Stimulated activated CD8-positive, alpha-beta memory T cell treated with anti-CD3 and anti-CD28 coated beads, Interleukin-12 subunit alpha, Interleukin-12 subunit beta, amount 100 ng/mL, for 1 hour (primary cell): ENCODE measurements around the gene ADGRB3.
"Not testable (repeated sequence)": the region's sequence is repeated elsewhere in the genome, so short reads cannot be mapped to it uniquely, and the experiment has no call there.

Experiments
- DNase-seq: peaks from one replicate; pipeline ENCODE4 v3.0.0-alpha.2; 2020; ENCODE audit warnings: low read depth

ADGRB3 gene

DNA sequence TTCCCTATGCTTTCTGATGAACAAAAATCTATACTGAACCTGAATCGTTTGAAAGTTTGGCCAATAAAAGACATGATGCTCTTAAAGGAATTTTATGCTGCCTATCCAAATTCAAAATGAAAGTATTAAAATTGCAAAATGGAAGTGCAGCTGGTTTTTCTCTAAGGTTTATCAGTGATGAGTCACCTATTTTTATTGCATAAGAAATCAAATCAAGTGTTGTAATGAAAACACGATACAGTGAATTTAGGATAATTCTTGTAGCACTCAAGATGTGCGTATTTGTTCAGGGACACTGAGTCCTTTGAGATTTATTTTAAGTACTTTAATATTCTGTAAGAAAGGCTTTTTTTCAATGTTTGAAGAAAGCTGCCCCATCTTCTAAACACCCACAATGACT lies 409.5 kb downstream of the ADGRB3 start:
- DNase-seq, result no peak

DNA sequence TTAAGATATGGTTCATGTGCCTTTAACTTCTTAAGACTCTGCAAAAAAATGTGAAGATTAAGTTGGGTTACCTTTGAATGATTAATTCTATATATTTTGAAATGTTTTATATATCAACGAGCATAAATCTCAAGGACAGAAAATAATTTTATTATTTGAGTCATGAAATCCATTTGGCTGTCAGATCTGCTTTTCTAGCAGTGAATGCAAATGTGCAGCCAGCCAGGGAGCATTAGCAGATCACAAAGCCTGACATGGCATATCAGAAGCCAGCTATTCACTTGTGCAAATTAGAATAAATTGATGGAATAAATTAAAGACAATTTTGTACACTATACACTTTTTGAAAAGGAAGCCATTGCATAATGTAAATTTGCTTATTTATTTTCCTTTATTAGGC lies 424.3 kb downstream of the ADGRB3 start:
- no peak for DNase-seq

DNA sequence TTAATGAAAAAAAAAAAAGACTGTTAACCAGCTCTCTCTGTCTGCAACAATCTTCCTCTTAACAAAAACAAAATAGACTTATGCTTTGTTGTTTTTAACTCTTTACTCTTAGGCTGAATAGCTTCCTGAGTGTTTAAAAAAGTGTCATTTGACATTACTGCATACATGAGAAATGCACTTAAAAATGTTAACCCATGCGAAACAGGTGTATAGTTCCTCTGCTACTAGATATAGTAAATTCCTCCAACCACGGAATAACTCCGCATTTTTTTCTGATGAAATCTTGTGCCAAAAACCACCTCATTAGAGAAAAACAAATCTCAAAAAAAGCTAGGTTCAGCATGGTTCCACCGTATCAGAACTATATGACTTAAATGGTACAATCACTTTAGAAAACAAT lies 426.0 kb downstream of the ADGRB3 start:
- DNase-seq, result no peak

DNA sequence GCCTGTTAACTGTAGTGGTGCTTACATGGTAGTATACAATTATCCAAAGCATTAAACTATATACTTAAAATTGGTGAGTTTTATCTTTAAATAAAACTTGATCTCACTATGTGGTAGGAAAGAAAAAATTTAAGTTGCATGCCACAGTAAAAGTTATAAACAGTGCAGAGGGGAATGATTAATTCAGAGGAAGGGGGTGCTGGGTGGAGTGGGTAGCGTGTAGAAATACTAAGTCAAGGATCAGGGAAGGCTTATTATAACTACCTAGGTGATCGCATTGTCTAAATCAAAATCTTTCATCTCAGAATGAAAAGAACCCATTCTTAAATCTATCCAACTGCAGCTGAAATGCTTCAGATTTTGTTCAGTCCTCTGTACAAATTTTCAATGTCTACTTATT lies 428.3 kb downstream of the ADGRB3 start:
- DNase-seq, result no peak

DNA sequence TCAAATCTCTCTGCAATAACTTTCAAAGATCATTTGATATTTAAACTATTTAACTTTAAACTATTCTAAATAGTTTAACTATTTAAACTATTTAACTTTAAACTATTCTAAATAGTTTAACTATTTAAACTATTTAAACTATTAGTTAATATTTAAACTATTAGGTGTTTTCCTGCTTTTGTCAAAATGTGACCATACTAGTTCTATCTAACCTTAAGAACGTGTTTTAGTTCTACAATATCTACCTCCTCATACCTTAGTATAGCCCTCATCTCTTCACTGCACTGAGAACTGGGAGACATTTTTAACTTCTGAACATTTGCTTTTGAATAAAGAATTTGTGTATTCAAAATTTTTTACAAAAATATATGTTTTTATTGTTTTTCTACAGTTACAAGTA lies 429.1 kb downstream of the ADGRB3 start:
- no peak for DNase-seq

DNA sequence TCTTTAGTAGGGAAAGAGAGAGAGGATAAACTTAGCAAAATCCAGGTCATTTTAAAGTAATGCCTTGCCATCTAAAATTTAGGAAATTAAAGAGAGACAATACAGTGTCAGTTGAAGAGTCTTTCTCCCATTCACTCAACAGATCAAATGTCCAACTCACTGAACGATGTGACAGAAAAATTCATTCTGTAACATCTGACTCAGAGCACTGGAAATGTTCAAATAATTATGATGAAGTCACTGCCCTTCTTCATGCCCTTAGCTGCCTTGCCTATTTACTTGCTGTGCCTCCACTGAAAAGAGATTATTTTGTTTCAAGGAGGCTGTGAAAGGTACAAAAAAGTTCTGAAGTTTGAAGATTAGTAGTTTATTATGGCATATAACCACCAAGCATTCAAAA lies 434.8 kb downstream of the ADGRB3 start:
- no peak for DNase-seq

DNA sequence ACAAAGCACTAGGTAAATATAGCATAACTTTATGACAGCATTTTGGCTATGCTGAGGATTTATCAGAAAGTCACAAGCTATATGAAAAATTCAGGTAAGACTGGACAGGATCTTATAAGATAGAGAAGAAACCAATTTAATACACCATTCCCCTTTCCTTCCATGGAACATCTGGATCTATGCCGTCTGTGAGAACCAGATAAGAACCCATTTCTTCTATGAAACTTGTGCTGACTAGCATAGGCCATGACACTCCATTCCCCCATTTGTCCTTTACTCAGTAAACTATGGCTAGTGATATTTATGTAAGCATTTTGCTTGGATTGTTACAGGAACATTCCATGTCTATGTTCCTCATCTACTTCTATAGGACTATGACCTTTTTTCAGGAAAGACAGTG lies 437.7 kb downstream of the ADGRB3 start:
- no peak for DNase-seq

DNA sequence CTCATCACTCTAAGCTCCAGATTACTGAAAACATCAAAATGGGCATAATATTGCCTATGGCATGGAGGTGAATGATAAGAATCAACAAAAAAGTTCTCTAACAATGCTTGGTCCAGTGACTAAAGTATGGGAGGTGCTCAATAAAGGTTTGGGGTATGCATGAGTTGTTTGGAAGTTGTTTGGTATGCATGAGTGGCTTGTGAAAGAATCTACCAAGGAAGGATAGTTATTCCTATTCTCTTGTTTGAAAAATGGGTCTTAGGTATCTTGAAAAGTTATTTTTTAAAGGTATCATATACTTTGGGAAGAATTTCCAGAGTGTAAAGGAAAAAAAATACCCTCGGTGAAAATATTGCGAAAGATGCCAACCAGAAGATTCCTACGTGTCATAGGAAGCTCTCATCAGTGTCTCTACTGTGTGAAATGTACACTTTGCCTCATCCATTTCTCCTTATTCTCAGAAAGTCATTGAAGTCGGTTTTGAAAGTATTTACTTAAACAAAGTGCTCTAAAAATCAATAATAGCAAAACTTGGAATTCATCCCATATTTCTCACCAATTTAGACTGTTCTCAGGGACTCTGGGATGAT lies 449.8 kb downstream of the ADGRB3 start:
- DNase-seq, result no peak

DNA sequence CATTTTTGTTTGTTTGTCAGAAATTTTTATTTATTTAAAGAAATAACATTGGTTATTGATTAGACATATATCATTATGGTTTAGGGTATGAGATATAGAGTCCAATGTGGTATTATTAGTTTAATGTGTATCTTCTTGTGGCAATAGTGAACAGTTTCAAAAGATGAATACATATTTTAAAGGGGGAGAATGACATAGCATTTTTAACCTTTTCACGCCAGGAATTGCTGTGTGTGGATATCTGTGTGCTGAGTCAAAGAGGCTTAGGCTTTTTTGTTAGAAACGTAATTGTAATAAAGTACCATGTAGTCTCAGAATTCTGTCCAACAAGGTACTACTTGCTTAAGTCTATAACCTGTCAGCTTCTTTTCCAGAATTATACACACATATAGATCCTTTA lies 451.6 kb downstream of the ADGRB3 start:
- DNase-seq, result no peak

DNA sequence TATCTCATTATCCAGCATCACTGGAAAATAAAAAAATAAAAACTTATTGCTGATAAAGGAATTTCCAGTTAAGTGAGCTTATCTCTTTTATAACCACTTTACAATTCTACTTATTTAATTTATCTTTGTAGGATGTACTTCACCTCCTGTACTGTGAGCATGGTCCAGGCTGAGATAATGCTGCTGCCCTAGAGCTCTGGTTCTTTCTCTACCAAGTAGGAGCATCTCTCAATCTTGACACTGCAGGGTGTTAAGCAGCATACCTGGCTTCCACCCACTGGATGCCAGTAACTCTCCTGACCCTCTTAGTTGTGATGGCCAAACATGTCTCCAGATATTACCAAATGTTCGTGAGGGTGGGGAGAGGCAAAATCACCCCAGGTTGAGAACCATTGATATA lies 454.5 kb downstream of the ADGRB3 start:
- DNase-seq, result no peak

DNA sequence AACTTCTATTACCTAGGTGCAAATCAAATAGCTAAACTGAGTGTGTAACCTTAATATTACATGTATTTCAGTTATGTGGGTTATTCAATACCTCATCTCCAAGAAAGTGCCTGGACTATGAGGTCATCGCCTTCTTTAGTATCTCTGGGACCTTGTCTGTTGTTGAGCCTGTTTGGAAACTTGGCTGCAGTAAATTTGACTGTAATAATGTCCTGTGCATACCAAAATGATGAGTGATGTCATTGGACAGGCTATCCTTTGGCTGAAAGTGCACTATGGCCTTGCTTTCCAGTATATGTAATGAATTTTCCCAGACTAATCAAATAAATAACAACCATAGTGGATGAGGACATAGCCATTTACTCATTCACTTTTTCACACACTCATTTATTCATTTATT lies 455.1 kb downstream of the ADGRB3 start:
- no peak for DNase-seq

DNA sequence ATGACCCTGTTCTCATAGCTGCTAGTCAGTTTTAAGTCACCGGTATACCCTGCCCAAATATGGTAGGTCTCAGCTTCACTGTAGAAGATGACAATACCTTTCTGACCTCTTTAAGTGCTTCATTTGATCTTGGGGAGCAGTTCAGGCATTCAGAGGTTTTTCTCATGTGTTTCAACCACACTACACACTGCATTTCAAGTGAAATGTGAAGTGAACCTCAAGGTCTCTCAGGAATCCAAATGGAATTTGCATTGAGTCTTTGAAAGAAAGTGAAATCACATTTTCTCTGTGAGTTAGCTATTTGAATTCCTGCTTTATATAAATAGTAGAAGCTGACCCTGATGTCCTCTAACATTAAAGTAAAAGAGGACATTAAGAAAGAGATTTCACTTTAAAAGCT lies 461.6 kb downstream of the ADGRB3 start:
- DNase-seq, result no peak

DNA sequence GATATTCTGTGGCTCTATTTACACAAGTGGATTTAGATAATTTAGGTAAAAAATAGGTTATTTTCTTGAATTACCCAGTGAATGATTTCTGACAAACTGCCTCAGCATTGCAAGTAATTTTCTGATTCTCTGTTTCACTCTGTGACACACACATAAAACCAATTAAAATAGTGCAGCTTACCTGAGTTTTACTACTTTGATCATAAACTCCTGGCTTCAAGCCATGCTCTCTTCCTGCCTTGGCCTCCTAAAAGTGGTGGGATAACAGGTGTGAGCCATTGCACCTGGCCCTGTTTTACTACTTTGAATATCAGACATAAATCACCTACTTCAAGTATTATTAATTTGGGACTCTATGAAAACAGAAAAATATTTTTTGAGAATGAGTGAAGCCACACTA lies 462.9 kb downstream of the ADGRB3 start:
- DNase-seq, result no peak

DNA sequence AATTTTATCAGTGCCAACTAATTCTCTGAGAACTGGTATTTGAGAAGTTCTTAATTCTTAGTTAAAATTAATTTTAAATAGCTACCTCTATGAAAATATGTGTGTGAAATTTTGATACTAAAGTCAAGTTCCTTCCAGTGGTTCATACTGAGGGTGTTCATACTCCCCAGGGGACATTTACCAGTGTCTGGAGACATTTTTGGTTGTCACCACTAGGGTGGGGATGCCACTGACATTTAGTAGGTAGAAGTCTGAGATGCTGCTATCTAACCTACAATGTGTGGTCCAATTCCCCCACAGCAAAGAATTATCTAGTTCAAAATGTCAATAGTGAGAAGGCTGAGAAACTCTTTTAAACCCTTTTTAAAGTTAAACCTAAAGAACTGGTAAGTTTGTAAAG lies 463.8 kb downstream of the ADGRB3 start:
- no peak for DNase-seq

DNA sequence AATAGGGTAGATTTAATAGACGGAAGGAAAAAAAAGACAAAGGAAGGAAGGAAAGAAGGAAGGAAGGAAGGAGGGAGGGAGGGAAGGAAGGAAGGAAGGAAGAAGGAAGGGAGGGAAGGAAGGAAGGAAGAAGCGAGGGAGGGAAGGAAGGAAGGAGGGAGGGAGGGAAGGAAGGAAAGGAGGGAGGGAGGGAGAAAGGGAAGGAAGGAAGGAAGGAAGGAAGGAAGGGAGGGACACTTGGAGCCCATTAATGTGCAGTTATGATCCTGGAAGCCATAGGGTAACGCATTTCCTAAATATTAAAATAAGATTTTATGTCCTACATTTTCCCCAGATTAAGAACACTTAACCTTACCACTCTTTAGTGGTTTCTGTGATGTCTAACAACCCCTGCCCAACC lies 465.7 kb downstream of the ADGRB3 start:
- DNase-seq, result no peak

DNA sequence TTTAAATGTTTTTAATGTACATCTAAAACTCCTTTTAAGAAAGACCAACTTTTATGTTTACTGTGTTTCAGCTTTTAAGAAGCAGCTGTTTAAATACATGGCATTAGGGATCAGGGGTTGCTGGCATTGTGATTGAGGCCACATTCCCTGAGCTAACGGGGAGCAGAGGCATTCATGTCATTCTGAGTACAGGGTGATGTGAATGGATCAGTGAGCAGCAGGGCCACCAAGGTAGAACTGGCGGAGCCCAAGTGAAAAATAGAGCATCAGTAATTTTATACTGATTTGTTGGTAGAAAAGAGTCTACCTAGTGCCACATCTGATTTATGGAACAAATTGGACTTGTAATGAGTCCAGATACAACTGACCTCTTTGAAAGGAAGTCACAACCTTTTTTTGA lies 467.3 kb downstream of the ADGRB3 start:
- no peak for DNase-seq

DNA sequence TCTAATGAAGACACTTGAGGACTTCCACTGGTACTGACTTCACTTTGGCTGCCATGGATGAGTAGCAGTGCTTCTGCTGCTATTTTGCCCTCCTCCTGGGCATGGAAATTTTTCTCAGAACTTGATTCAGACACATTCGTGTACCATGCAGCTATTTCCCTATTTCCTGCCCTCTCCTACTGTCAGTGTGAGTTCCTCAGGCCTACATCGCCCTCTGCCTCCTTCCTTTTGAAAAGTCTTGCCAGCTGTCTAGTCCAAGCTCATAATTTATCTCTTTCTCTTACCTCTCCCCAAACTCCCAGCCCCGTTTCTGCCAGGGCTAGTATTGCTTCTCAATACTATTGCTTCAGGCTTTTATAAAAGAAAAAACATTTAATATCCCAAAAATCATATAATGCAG lies 470.2 kb downstream of the ADGRB3 start:
- DNase-seq, result no peak

DNA sequence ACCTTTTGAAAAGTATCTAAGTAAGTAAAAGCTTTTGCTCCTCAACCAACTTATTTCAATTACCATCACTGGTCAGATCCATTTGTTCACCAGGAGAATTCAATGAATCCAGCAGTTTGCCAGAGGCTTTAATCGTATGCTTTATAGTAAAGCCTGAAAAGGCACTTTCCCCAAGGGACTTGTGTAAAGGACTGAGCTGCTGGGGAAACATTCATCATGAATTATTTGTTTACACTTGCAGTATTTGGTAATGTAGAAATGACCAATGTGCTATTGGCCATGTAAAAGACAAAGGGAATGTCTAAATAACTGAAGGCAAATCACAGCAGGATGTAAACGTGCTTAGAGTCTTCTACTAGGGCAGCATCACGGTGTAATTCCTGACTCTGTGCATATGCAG lies 471.4 kb downstream of the ADGRB3 start:
- DNase-seq, result no peak

DNA sequence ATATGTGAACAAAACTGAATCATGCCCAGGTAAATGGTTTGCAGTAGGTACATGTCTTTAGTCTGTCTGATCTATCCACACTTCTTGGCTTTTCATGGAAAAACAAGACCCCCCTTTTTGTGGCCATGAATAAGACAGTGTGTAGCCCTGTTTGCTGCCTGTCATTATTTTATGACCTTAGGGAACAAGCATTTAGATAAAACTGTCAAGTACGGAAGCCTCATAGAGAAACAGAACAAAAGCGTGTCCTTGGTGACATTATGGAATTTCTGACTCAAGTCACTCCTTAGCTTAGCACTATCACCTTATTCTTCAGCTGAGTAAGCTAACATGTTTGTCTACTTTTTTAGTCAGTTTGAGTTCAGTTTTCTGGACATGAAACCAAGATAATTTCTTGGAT lies 476.2 kb downstream of the ADGRB3 start:
- no peak for DNase-seq

DNA sequence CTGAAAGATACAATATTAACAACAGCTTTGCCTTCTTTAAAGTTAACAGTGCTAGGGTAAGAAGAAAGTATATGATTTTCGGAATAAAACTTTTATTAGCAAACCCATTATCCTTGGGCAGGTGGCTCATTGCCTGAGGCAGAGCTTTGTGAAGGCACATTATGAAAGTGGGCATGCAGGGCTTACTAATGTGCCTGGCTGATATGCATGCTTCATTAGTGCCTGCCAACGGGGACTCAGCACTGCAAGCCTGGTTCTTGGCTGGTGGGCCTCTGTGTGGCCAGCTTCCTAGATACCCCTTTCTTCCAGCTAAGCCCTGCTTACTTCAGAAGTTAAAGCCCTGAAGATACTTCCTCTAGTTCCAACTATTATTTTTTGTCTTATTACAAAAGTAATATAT lies 481.6 kb downstream of the ADGRB3 start:
- DNase-seq, result no peak

DNA sequence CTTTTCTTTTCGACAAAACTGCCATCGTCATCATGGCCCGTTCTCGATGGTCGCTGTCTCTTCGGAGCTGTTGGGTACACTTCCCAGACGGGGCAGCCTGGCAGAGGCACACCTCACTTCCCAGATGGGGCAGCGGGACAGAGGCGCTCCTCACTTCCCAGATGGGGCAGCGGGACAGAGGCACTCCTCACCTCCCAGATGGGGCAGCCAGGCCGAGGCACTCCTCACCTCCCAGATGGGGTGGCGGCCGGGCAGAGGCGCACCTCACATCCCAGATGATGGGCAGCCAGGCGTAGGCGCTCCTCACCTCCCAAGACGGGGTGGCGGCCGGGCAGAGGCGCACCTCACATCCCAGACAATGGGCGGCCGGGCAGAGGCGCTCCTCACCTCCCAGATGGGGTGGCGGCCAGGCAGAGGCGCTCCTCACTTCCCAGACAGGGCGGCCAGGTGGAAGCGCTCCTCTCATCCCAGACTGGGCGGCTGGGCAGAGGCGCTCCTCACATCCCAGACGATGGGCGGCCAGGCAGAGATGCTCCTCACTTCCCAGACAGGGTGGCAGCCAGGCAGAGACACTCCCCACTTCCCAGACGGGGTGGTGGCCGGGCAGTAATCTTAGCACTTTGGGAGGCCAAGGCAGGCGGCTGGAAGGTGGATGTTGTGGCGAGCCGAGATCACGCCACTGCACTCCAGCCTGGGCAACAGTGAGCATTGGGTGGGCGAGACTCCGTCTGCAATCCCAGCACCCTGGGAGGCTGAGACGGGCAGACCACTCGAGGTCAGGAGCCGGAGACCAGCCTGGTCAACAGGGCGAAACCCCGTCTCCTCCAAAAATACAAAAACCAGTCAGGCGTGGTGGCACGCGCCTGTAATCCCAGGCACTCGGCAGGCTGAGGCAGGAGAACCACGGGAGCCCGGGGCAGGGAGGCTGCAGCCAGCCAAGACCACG lies 486.7 kb downstream of the ADGRB3 start:
- DNase-seq, result not testable (repeated sequence)

DNA sequence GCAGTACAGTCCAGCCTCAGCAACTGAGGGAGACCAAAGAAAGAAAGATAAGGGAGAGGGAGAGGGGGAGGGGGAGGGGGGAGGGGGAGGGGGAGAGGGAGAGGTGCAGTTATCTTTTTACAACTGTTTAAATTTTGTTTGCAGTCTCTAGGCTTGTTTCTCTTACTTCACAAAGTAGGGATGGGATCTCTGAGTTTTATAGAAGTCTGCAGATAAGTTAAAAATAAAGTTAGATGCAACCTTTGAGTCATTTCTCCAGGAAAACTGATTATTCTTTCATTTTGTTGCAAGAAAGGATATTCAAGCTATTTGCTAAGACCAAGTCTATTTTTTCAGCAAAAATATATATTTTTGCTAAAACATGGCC lies 487.3 kb downstream of the ADGRB3 start:
- DNase-seq, result no peak

DNA sequence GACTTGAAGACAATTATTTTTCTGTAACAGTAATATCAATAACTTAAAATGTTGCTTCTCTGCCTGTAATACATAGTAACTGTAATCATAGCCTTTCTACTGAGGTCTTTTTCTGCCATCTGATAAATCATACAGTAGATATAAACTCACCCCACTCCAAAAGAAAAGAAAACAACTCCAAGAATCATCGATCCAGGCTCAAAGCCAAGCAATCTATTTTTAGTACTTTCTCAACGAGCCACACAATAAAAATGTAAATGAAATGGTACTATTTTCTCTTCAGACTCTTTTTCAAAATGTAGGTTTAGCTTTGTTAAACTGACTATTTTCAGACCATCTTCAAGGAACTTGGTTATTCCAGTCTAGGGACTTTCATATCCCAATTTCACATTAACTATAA lies 493.3 kb downstream of the ADGRB3 start:
- no peak for DNase-seq

DNA sequence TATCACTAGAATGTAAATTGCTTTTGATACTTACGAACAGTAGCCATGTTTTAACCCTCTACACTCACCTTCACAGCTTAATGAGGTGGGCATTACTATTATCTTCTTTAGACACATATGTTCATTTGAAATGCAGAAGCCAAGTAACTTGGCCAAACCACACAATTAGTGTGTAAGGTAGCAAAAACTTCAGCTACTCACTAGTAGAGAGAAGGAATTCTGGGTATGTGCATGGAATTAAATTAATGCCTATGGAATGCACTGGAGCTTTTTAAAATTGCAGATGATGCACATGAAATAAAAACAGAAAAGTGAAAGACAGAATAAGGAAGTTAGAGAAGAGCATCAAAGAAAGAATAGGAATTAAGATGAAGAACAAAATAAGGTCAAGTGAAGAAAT lies 494.0 kb downstream of the ADGRB3 start:
- DNase-seq, result no peak
